ENCODE data around the gene DBN1. TPM values are rescaled to one million over a fixed set of nuclear protein-coding genes. Genes with fewer than 3 reads are reported as not detected.

The DBN1 gene
- total and polyA plus RNA-seq, 2 of the 8 experiments (the other 6 are each of a cell fraction or from before 2014, with no cell fraction given) = 168 to 333 TPM

DNA sequence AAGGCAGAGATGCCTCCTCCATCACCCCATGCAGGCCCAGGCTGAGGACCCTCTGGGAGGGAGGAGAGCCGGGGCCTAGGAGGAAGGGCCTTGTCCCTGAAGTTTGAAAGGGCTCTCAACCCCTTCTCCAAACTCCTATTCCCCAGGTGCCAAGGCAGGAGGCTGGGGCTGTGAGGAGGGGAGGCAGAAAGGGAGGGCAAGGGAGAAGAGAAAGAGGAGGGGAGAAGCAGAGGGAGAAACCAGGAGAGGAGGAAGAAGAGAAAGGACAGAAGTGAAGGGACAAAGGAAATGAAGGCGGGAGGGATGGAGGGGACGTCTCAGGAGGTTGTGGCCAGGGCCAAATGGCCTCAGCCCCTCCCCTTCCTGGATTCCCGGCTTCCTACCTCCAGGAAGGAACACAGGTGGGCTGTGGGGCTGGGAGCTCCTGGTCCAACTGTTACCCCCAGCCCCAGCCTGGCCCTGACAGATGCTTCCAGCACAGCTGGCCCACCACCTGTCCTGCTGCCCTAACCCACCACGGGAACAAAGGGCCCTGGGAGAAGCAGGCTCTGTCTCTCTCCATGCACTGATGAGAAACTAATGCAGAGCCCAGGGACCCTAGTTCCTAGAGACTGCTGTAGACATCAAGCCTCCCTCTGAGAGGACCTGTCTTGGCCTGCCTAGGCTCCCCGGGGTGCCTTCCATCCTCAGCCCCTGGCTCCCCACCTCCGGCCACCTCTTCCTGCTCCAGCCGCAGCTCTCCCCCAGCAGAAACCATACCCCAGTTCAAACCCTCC is 3.5 kb downstream of the DBN1 start:
- Histone ChIP-seq H3K79me1 (ENCODE audit: low read depth, low read length) (peaks cover 24% of the 10 kb centered on the region), H2BK12ac (ENCODE audit: low read depth, low read length) (no peak overlapping the region), H3K36me3 (ENCODE audit: control insufficient read depth in 2 of 4, insufficient read depth in 4 of 4, low read length in 3 of 4) (peaks cover 33 to 61% (median 44%) of the 10 kb centered on the region in 4 experiments), H4K91ac (replicated peaks; ENCODE audit: insufficient read length, low read length) (no peak overlapping the region), H3K23me2 (ENCODE audit: low read depth, low read length) (peaks cover 3% of the 10 kb centered on the region), H3K79me2 (ENCODE audit: control insufficient read depth in 1 of 2, insufficient read depth in 2 of 2, low read length in 2 of 2) (peaks cover 14 to 50% of the 10 kb centered on the region in 2 experiments), H2AK5ac (ENCODE audit: low read depth, low read length) (peak overlapping the region; percentile 57; the same call in 1 of the 2 replicates), H4K20me1 (replicated peaks in 1 of 2; ENCODE audit: control insufficient read depth in 1 of 2, insufficient read depth in 2 of 2, low read length in 2 of 2) (peaks cover 32 to 43% of the 10 kb centered on the region in 2 experiments), H3K4me3 (ENCODE audit: extremely low read depth in 1 of 4, insufficient read depth in 2 of 4, low read depth in 3 of 4, low read length in 4 of 4) (peak overlapping the region in 1 of 4 experiments; percentile 14; a peak in 1 of 8 replicates), H4K5ac (ENCODE audit: insufficient read length, low read depth, low read length) (no peak overlapping the region), H4K8ac (ENCODE audit: extremely low read depth, insufficient read depth, low read length) (peak overlapping the region; percentile 76; the same call in 1 of the 2 replicates), H3K4me2 (ENCODE audit: insufficient read depth in 1 of 2, low read depth in 2 of 2, low read length in 2 of 2) (peak overlapping the region; percentile 45 to 78), H3K14ac (ENCODE audit: insufficient read length) (no peak overlapping the region), H3K27me3 (replicated peaks in 1 of 4; ENCODE audit: control insufficient read depth in 3 of 4, extremely low read depth in 1 of 4, insufficient read depth in 3 of 4, low read length in 3 of 4) (no peaks in the 10 kb centered on the region), H3K18ac (ENCODE audit: extremely low read depth, low read length) (no peak overlapping the region; the same call in none of the 2 replicates), H3K23ac (ENCODE audit: insufficient read length) (no peak overlapping the region), H2BK20ac (ENCODE audit: low read length) (no peak overlapping the region), H3K27ac (ENCODE audit: low read depth, low read length) (peak overlapping the region; percentile 68; the same call in 1 of the 2 replicates), H2BK5ac (ENCODE audit: low read depth, low read length) (peak overlapping the region; percentile 81), H3K56ac (replicated peaks; ENCODE audit: insufficient read length, low read depth, low read length) (no peak overlapping the region), H3K4me1 (replicated peaks in 1 of 4; ENCODE audit: control insufficient read depth in 3 of 4, insufficient read depth in 4 of 4, low read length in 3 of 4) (peaks cover 11 to 37% (median 35%) of the 10 kb centered on the region in 4 experiments), H3K9ac (replicated peaks in 1 of 4; ENCODE audit: extremely low read depth in 1 of 4, low read depth in 3 of 4, low read length in 3 of 4) (0 out of 7 replicates have a peak overlapping the region, but pooled peaks of 1 of the 4 experiments have one; percentile 15), H3K9me3 (ENCODE audit: insufficient read depth in 2 of 2, low read depth in 1 of 2, low read length in 1 of 2) (peaks cover 0 to 4% of the 10 kb centered on the region in 2 experiments; a peak in 2 of 4 replicates), H2AFZ (ENCODE audit: low read length) (no peak overlapping the region), H2BK120ac (replicated peaks; ENCODE audit: low read depth, low read length) (no peak overlapping the region), H2BK15ac (ENCODE audit: low read length) (no peak overlapping the region), H3K4ac (replicated peaks; ENCODE audit: insufficient read length, low read depth, low read length) (peak overlapping the region; percentile 36)
- no peak for FAIRE-seq
- DNase-seq (ENCODE audit: low read depth in 1 of 2, low spot score in 2 of 2) = no peak
- POLR2A ChIA-PET (ENCODE audit: partially characterized antibody) = interaction anchor here (0.9 to 67.5 kb wide), 5 partner anchors 1 to 710 kb away, joined by 3 to 3349 read pairs (median 6); partner anchors contain the start of genes DBN1, DOK3, GRK6 and PDLIM7
- WGBS, 2 experiments (ENCODE audit: extremely low coverage in 1 of 2, insufficient coverage in 1 of 2, insufficient read length in 1 of 2, insufficient replicate concordance in 2 of 2, low coverage in 1 of 2, low lambda C conversion rate in 2 of 2, missing lambda C conversion rate in 1 of 2) = 87% methylated on average over 7 of the region's 8 CpGs; no CpG with 5 or more reads in 1 of the 2 experiments
- CTCF ChIA-PET (ENCODE audit: partially characterized antibody) = interaction anchor here (1.0 to 7.9 kb wide), 11 partner anchors 8 to 160 kb away, joined by 3 to 64 read pairs (median 3); no protein-coding TSS in a partner anchor
- no peak for TF ChIP-seq RBBP5 (IDR thresholded peaks at IDR 0.05; ENCODE audit: borderline replicate concordance, low read depth, low read length)
- TF ChIP-seq, protein P1, sequence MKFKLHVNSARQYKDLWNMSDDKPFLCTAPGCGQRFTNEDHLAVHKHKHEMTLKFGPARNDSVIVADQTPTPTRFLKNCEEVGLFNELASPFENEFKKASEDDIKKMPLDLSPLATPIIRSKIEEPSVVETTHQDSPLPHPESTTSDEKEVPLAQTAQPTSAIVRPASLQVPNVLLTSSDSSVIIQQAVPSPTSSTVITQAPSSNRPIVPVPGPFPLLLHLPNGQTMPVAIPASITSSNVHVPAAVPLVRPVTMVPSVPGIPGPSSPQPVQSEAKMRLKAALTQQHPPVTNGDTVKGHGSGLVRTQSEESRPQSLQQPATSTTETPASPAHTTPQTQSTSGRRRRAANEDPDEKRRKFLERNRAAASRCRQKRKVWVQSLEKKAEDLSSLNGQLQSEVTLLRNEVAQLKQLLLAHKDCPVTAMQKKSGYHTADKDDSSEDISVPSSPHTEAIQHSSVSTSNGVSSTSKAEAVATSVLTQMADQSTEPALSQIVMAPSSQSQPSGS (IDR thresholded peaks at IDR 0.05; ENCODE audit: low read length) = 0 out of 2 replicates have a peak, but pooled peaks have one; percentile 1
- no peak for TF ChIP-seq RXRA (IDR thresholded peaks at IDR 0.05; ENCODE audit: insufficient read depth, low read depth, low read length)
- TF ChIP-seq POLR2AphosphoS5 (IDR thresholded peaks at IDR 0.05; ENCODE audit: low read depth, low read length) = peak; percentile 62; the same call in 1 of the 2 replicates
- no peak for TF ChIP-seq EGR1 (IDR thresholded peaks at IDR 0.05; ENCODE audit: borderline replicate concordance, low read depth, low read length)
- TF ChIP-seq CTBP2 (IDR thresholded peaks at IDR 0.05; ENCODE audit: borderline replicate concordance, insufficient read depth, insufficient read length, low read length) = no peak
- no peak for TF ChIP-seq FOSL1 (IDR thresholded peaks at IDR 0.05; ENCODE audit: insufficient read depth, low read depth, low read length)
- no peak for TF ChIP-seq NRF1 (IDR thresholded peaks at IDR 0.05; ENCODE audit: low read depth, low read length)
- TF ChIP-seq ZNF274 (IDR thresholded peaks at IDR 0.05; ENCODE audit: borderline replicate concordance, extremely low read depth, low read length) = no peak
